Endometrial microvascular endothelial cells (primary cell): ENCODE data around the gene KIAA0930. TPM values are rescaled to one million over a fixed set of nuclear protein-coding genes. Genes with fewer than 3 reads are reported as not detected.

Experiments used
- in situ Hi-C: cut with HindIII; loops from 2 replicates; pipeline ENCODE4 v1.10.0; 2017; ENCODE audit warnings: low sequenced_read_pairs, low pct_unique_long_range_greater_than_20kb; ENCODE audit errors: inconsistent ontology term
- total RNA-seq: library from RNA; depleted of rRNA; stranded (reverse); fragments of >200 nt; gene quantifications from one replicate; pipeline ENCODE4 v1.2.3, GENCODE V29; 2015; ENCODE audit errors: inconsistent ontology term

Gene KIAA0930
- total RNA-seq, 1 donor from 2014 or later, result 37.9 TPM

DNA sequence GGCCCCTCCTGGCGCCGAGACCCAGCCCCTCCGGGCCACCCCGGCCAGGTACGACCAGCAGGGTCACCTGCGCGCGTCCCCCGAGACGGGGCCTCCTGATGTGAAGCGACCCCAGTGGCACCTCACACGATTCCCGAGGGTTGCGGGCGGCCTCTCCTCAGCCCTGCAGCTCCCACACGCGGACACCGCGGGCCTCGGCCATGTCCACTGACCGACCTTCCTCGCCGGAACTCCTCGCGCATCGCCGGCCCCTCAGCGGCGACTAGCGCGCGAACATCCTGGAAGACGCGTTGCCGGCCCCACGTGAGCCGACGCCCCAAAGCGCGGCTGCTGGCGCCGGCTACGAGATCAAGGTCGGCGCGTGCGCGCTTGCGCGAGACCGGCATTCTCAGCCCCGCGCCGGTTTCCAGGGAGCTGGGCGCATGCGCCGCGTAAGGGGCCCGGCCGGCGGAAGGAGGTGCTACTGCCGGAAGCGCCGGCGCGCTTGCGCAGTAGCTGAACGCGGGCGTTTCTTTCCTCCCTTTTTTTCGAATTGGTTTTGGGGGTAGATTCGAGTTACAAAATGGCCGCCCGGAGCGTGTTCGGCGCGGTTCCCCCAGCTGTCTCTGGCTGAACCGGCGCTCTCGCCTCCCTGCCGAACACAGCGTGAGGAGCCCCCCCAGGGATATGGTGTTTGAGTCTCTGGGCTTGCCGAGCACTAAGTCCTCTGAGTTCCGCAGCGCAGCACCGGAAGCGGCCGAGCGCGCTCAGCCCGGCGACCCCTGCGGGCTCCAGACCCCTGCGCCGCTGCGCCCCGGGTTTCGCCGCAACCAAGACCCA, 77.0 kb downstream of the KIAA0930 start, which contains the start of gene NUP50:
TSS of gene NUP50 (plus strand) at position 475 of the 819 bp plus-strand sequence. CDS start 4,253 bp downstream, outside the sequence.
- in situ Hi-C loops, result no loop called here

GRCh38 chr22:45163099-45163450, 77.6 kb downstream of the KIAA0930 start:
- in situ Hi-C loops, result no loop called here

DNA sequence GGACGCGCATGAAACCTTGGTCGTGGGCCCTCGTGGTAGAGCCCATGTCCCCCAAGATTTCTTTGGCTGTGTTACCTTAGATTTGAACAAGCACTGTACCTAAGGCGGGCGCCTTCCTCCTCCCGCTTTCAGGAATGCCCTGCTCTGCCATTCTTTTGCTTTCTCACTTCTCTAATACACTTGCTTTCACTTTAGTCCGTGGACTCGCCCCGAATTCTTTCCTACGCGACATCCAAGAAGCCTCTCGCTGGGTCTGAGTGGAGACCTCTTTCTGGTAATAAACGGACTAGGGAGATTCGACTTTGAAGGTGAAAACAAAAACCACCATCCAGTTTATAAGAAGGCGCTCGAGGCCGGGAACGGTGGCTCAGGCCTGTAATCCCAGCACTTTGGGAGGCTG, 78.2 kb downstream of the KIAA0930 start:
- in situ Hi-C loops, result no loop called here

DNA sequence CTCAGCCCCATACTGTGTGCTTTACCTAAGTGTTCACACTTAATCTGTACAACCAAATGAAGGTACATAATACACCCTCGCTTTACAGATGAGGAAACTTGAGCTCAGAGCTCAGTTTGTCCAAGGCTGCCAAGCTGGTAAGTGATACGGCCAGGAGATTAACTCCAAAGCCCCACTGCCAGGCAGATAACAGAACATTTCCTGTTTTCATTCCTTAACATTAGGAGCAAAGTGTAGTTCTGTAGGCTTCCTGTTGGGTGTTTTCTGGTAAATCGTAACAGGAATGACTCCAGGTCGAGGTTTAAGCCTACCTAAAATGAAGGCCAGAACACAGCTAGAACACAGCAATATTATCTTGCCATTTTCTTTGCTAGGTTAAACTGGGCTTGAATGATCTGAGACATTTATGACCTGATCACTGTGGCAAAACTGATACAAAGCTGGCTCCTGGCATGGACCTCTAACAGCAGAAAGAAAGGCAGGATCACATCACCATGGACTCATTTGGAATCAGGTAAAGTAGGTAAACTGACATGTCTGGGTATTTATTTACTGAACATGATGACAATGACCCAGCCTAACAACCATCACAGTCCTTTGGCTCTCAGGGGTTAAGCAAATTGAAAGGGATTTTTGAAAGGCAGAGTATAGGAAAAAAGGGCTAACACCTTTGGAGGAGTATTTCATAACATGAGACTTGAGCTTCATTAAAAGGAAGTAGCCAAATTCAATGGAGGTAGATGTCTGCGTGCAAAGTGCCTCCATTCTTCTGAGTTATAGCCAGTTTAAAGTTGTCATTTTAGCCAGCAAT, 80.8 kb downstream of the KIAA0930 start:
- in situ Hi-C loops, result no loop called here

DNA sequence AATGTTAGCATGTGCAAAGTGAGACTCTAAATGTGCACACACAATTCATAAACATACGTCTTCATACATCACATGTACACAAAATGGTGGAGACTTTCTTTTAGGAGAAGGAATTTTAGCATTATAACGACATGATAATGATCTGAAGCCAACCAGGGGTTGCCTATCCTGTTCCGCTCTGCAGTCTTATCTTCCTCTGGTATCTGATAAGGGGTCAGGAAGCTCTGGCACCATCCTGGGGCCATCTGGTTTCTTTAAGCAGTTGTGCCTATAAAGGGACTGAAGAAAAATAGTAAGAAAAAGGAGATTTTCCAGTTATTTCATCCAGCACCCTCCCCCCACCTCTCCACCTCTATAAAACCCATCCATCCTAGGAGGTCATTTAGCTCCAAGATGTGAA, 82.8 kb downstream of the KIAA0930 start:
- in situ Hi-C loops, result no loop called here

- in situ Hi-C loops, result no loop called here
Measured at GRCh38 chr22:45155050-45155840, 85.4 kb downstream of the KIAA0930 start.

- in situ Hi-C loops, result no loop called here
Measured at GRCh38 chr22:45154383-45154782, 86.3 kb downstream of the KIAA0930 start.

GRCh38 chr22:45151503-45151902, 89.2 kb downstream of the KIAA0930 start:
- in situ Hi-C loops, result no loop called here

GRCh38 chr22:45150139-45150538, 90.6 kb downstream of the KIAA0930 start:
- in situ Hi-C loops, result no loop called here

- in situ Hi-C loops, result no loop called here
Measured at GRCh38 chr22:45149671-45150070, 91.0 kb downstream of the KIAA0930 start.

- in situ Hi-C loops, result no loop called here
Measured at GRCh38 chr22:45144916-45145315, 95.8 kb downstream of the KIAA0930 start.

DNA sequence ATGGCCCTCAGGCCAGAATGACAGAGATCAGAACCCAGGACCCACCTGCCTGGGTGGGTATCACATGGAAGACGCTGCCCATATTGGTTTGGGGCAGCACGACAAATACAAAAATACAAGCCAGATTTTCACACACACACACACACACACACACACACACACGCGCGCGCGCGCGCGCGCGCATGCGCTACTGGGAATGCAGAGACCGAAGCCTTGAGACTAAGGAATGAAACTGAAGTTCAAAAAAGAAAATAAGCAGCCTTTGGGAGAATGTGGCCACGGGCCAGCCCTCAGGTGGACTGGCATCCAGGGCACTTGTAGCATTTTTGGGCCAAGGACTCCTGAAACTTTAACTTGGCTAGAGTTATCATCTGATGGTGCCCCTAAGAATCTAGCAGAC, 98.3 kb downstream of the KIAA0930 start:
- in situ Hi-C loops, result no loop called here

Other genes with a start within 250 kb of the KIAA0930 start
- not detected for gene PHF21B, start 230.9 kb downstream of the KIAA0930 start, total RNA-seq
- gene NUP50, start 77.0 kb downstream of the KIAA0930 start, total RNA-seq, result 107 TPM
- gene UPK3A, start 44.1 kb upstream of the KIAA0930 start, total RNA-seq, result not detected
- gene FAM118A, start 69.0 kb upstream of the KIAA0930 start, total RNA-seq, result 15.3 TPM
- not detected for gene SMC1B, start 172.7 kb upstream of the KIAA0930 start, total RNA-seq
- 7.8 TPM for gene RIBC2, start 172.8 kb upstream of the KIAA0930 start, total RNA-seq